AG08396 (cell line): Measurements from ENCODE around the gene RALGAPA2.

Source experiments
- DNase-seq: peaks from one replicate; pipeline ENCODE4 v3.0.0; 2012; ENCODE audit warnings: low spot score, mixed read lengths

RALGAPA2 gene

GRCh38 chr20:20462185-20462584 is 250.3 kb downstream of the RALGAPA2 start:
- no peak for DNase-seq

GRCh38 chr20:20461551-20461950 is 250.9 kb downstream of the RALGAPA2 start:
- no peak for DNase-seq

GRCh38 chr20:20459726-20460125 is 252.7 kb downstream of the RALGAPA2 start:
- no peak for DNase-seq

- no peak for DNase-seq
Measured at GRCh38 chr20:20457392-20458126, 254.9 kb downstream of the RALGAPA2 start.

GRCh38 chr20:20456741-20457140 is 255.7 kb downstream of the RALGAPA2 start:
- no peak for DNase-seq

GRCh38 chr20:20455926-20456325 is 256.5 kb downstream of the RALGAPA2 start:
- DNase-seq = no peak

- DNase-seq = no peak
Measured at GRCh38 chr20:20454850-20455627, 257.4 kb downstream of the RALGAPA2 start.

- DNase-seq = no peak
Measured at GRCh38 chr20:20454367-20454766, 258.1 kb downstream of the RALGAPA2 start.

GRCh38 chr20:20452254-20452676 is 260.2 kb downstream of the RALGAPA2 start:
- DNase-seq = peak; percentile 51

- DNase-seq = no peak
Measured at GRCh38 chr20:20450521-20450920, 261.9 kb downstream of the RALGAPA2 start.

GRCh38 chr20:20448881-20449280 is 263.6 kb downstream of the RALGAPA2 start:
- no peak for DNase-seq

GRCh38 chr20:20447196-20447595 is 265.2 kb downstream of the RALGAPA2 start:
- no peak for DNase-seq

GRCh38 chr20:20446425-20447015 is 265.9 kb downstream of the RALGAPA2 start:
- no peak for DNase-seq

- DNase-seq = no peak
Measured at GRCh38 chr20:20446001-20446400, 266.4 kb downstream of the RALGAPA2 start.

- DNase-seq = no peak
Measured at GRCh38 chr20:20443504-20443903, 268.9 kb downstream of the RALGAPA2 start.

GRCh38 chr20:20442466-20442865 is 270.0 kb downstream of the RALGAPA2 start:
- DNase-seq = no peak

GRCh38 chr20:20440886-20441658 is 271.4 kb downstream of the RALGAPA2 start:
- DNase-seq = no peak

- no peak for DNase-seq
Measured at GRCh38 chr20:20440481-20440880, 272.0 kb downstream of the RALGAPA2 start.

GRCh38 chr20:20439602-20440190 is 272.7 kb downstream of the RALGAPA2 start:
- no peak for DNase-seq

GRCh38 chr20:20437314-20437713 is 275.1 kb downstream of the RALGAPA2 start:
- DNase-seq = no peak

- no peak for DNase-seq
Measured at GRCh38 chr20:20436689-20437088, 275.8 kb downstream of the RALGAPA2 start.

- no peak for DNase-seq
Measured at GRCh38 chr20:20435453-20435852, 277.0 kb downstream of the RALGAPA2 start.
